Measurements from ENCODE around the gene SLC6A16.

The SLC6A16 gene

GRCh38 chr19:49264258-49264657 is 60.7 kb downstream of the SLC6A16 start:
- no peak for DNase-seq

- DNase-seq = no peak
Measured at GRCh38 chr19:49261602-49262001, 63.4 kb downstream of the SLC6A16 start.

GRCh38 chr19:49256691-49257090 is 68.3 kb downstream of the SLC6A16 start:
- no peak for DNase-seq

- DNase-seq = no peak
Measured at GRCh38 chr19:49255674-49256073, 69.3 kb downstream of the SLC6A16 start.

GRCh38 chr19:49249933-49250332 is 75.1 kb downstream of the SLC6A16 start:
- no peak for DNase-seq

- no peak for DNase-seq
Measured at GRCh38 chr19:49247676-49248075, 77.3 kb downstream of the SLC6A16 start.

GRCh38 chr19:49244256-49244655 is 80.7 kb downstream of the SLC6A16 start:
- no peak for DNase-seq

- no peak for DNase-seq
Measured at GRCh38 chr19:49243726-49244125, 81.3 kb downstream of the SLC6A16 start.

GRCh38 chr19:49243129-49243528 is 81.9 kb downstream of the SLC6A16 start:
- DNase-seq = no peak

- no peak for DNase-seq
Measured at GRCh38 chr19:49241769-49242168, 83.2 kb downstream of the SLC6A16 start.

All from stimulated activated CD4-positive, alpha-beta T cell treated with anti-CD3 and anti-CD28 coated beads, Interleukin-4, amount 100 ng/mL, for 1 hour (primary cell).